ENCODE measurements around the gene ZC2HC1B. TPM values are rescaled to one million over a fixed set of nuclear protein-coding genes. Genes with fewer than 3 reads are reported as not detected.
A peak's percentile ranks its signal among the peaks of the same experiment; 100 is the strongest.

The ZC2HC1B gene
- total and polyA plus RNA-seq, 2 donors (not counting 1 experiment from before 2014, with no cell fraction given), result not detected

DNA sequence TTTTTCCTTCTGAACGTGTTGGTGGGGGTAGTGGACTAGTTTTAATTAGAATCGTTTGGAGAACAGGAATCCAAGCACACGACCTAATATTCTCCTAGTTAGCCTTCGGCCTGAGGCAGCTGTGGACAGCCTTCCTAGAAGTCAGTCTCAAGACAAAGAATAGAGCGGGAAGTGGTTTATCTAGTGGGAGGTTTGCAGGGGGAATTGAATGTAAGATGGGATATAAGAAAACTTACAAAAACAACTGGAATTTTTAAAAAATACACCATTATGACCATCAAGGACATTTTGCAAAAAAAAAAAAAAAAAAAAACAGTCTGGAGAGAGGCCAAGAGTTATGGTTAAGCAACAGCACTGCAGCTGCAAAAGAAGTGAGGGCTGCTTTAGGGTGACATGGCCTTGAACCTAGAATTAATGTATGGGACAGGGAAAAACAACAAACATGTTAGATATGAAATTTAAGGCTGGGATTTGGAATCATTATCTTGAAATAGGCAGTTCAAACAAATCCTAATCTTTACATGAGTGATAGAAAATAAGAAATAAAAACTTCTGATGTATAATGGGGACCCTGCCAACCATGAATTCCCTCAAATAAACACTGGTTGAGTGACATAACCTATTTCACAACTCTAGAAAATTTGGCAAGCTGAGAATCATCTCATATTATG, 103.6 kb downstream of the ZC2HC1B start:
- H3K27ac ChIP-seq (ENCODE audit: insufficient read depth, low read length), result no peak overlapping the region
- H2AFZ ChIP-seq (ENCODE audit: low read length), result no peak overlapping the region
- no peaks in the 10 kb centered on the region for H3K27me3 ChIP-seq (ENCODE audit: control insufficient read depth, insufficient read depth, low read length)
- H3K4me1 ChIP-seq (ENCODE audit: control insufficient read depth, extremely low read depth, insufficient read depth, low read length), result no peaks in the 10 kb centered on the region
- DNase-seq (ENCODE audit: low read depth in 2 of 2), result peak; percentile 11 to 95
- no peak overlapping the region for H3K9ac ChIP-seq (ENCODE audit: insufficient read depth, low read length)
- H3K9me3 ChIP-seq (ENCODE audit: control insufficient read depth, insufficient read depth, low read depth, low read length), result no peaks in the 10 kb centered on the region
- H3K4me3 ChIP-seq (replicated peaks in 1 of 4; ENCODE audit: control extremely low read depth in 1 of 4, insufficient read depth in 1 of 4, low read depth in 3 of 4, low read length in 4 of 4), result no peak overlapping the region
- no peaks in the 10 kb centered on the region for H4K20me1 ChIP-seq (ENCODE audit: control insufficient read depth, extremely low read depth, insufficient read depth, low read length)
- TF ChIP-seq, protein P1, sequence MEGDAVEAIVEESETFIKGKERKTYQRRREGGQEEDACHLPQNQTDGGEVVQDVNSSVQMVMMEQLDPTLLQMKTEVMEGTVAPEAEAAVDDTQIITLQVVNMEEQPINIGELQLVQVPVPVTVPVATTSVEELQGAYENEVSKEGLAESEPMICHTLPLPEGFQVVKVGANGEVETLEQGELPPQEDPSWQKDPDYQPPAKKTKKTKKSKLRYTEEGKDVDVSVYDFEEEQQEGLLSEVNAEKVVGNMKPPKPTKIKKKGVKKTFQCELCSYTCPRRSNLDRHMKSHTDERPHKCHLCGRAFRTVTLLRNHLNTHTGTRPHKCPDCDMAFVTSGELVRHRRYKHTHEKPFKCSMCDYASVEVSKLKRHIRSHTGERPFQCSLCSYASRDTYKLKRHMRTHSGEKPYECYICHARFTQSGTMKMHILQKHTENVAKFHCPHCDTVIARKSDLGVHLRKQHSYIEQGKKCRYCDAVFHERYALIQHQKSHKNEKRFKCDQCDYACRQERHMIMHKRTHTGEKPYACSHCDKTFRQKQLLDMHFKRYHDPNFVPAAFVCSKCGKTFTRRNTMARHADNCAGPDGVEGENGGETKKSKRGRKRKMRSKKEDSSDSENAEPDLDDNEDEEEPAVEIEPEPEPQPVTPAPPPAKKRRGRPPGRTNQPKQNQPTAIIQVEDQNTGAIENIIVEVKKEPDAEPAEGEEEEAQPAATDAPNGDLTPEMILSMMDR (conservative IDR thresholded peaks at IDR 0.05 in 1 of 2, IDR thresholded peaks at IDR 0.05 in 1 of 2; ENCODE audit: low read depth in 1 of 2, low read length in 2 of 2), result no peak
- TF ChIP-seq EZH2 (IDR thresholded peaks at IDR 0.05; ENCODE audit: low read length, missing control alignments), result no peak
- no peaks in the 10 kb centered on the region for H3K79me2 ChIP-seq (ENCODE audit: control insufficient read depth, insufficient read depth, low read length)
- H3K4me2 ChIP-seq (ENCODE audit: extremely low read depth, insufficient read depth, low read length), result no peak overlapping the region
- H3K36me3 ChIP-seq (ENCODE audit: control insufficient read depth, insufficient read depth, low read length), result no peaks in the 10 kb centered on the region

DNA sequence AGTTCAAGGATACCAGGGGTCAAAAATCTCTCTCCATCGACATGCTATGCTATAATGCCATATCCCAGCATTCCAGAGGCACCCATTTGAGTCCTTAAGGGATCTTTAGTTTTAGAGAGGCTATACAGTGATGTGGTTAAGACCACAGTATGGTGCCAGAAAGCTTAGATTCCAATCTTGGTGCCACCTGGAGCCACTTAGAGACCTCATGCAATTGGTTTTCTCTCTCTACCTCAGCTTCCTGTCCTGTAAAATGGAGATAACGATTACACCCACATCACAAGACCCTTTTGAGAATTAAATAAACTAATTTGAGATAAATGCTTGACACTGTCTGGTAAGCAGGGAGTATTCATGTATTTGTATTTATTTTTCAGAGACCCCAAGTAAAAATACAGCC, 104.8 kb downstream of the ZC2HC1B start:
- H3K4me1 ChIP-seq (ENCODE audit: control insufficient read depth, extremely low read depth, insufficient read depth, low read length), result no peaks in the 10 kb centered on the region
- H3K27me3 ChIP-seq (ENCODE audit: control insufficient read depth, insufficient read depth, low read length), result no peaks in the 10 kb centered on the region
- H3K27ac ChIP-seq (ENCODE audit: insufficient read depth, low read length), result no peak overlapping the region
- H4K20me1 ChIP-seq (ENCODE audit: control insufficient read depth, extremely low read depth, insufficient read depth, low read length), result no peaks in the 10 kb centered on the region
- no peak overlapping the region for H3K4me3 ChIP-seq (replicated peaks in 1 of 4; ENCODE audit: control extremely low read depth in 1 of 4, insufficient read depth in 1 of 4, low read depth in 3 of 4, low read length in 4 of 4)
- no peaks in the 10 kb centered on the region for H3K79me2 ChIP-seq (ENCODE audit: control insufficient read depth, insufficient read depth, low read length)
- no peaks in the 10 kb centered on the region for H3K9me3 ChIP-seq (ENCODE audit: control insufficient read depth, insufficient read depth, low read depth, low read length)
- no peak overlapping the region for H3K9ac ChIP-seq (ENCODE audit: insufficient read depth, low read length)
- TF ChIP-seq, protein P1 (conservative IDR thresholded peaks at IDR 0.05 in 1 of 2, IDR thresholded peaks at IDR 0.05 in 1 of 2; ENCODE audit: low read depth in 1 of 2, low read length in 2 of 2), result no peak
- no peak for TF ChIP-seq EZH2 (IDR thresholded peaks at IDR 0.05; ENCODE audit: low read length, missing control alignments)
- no peaks in the 10 kb centered on the region for H3K36me3 ChIP-seq (ENCODE audit: control insufficient read depth, insufficient read depth, low read length)
- H2AFZ ChIP-seq (ENCODE audit: low read length), result no peak overlapping the region
- DNase-seq (ENCODE audit: low read depth in 2 of 2), result no peak
- H3K4me2 ChIP-seq (ENCODE audit: extremely low read depth, insufficient read depth, low read length), result no peak overlapping the region

DNA sequence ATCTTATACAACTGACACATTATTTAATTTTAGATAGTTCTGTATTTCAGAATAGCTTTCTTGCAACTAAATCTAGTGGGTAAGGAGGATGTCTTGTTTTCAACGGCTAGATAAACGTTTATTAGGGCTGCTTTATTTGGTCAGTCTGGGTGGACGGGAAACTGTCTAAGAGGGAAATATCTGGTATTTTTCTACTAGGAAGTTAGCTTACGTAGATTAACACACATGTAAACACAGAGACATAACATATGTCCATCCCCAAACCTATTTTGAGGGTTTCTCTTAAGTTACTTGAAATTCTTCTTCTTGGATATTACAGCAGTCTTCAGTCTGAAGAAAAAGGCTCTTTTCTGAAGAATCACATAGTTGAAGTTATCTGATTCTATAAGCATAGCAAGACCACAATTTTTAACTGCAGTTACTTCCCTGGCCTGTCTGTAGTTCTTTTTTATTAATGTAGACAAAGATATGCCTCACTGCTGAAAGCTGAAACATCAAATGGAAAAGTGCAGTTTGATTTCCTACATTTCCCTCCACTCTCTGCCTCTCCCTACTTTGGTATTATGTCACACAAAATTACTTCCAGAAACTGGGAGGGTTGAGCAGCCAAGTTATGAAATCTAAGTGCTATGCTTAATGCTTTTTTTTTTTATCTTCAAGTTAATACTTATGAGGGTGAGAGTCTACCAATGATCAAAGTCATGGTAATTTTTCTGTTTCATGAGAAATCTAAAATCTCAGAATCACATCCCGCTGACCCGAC, 106.4 kb downstream of the ZC2HC1B start:
- no peaks in the 10 kb centered on the region for H4K20me1 ChIP-seq (ENCODE audit: control insufficient read depth, extremely low read depth, insufficient read depth, low read length)
- H3K4me3 ChIP-seq (replicated peaks in 1 of 4; ENCODE audit: control extremely low read depth in 1 of 4, insufficient read depth in 1 of 4, low read depth in 3 of 4, low read length in 4 of 4), result no peak overlapping the region
- H2AFZ ChIP-seq (ENCODE audit: low read length), result no peak overlapping the region
- no peak overlapping the region for H3K4me2 ChIP-seq (ENCODE audit: extremely low read depth, insufficient read depth, low read length)
- H3K27me3 ChIP-seq (ENCODE audit: control insufficient read depth, insufficient read depth, low read length), result no peaks in the 10 kb centered on the region
- H3K9ac ChIP-seq (ENCODE audit: insufficient read depth, low read length), result no peak overlapping the region
- H3K9me3 ChIP-seq (ENCODE audit: control insufficient read depth, insufficient read depth, low read depth, low read length), result no peaks in the 10 kb centered on the region
- TF ChIP-seq, protein P1 (conservative IDR thresholded peaks at IDR 0.05 in 1 of 2, IDR thresholded peaks at IDR 0.05 in 1 of 2; ENCODE audit: low read depth in 1 of 2, low read length in 2 of 2), result no peak
- TF ChIP-seq EZH2 (IDR thresholded peaks at IDR 0.05; ENCODE audit: low read length, missing control alignments), result no peak
- no peaks in the 10 kb centered on the region for H3K4me1 ChIP-seq (ENCODE audit: control insufficient read depth, extremely low read depth, insufficient read depth, low read length)
- H3K36me3 ChIP-seq (ENCODE audit: control insufficient read depth, insufficient read depth, low read length), result no peaks in the 10 kb centered on the region
- no peaks in the 10 kb centered on the region for H3K79me2 ChIP-seq (ENCODE audit: control insufficient read depth, insufficient read depth, low read length)
- no peak overlapping the region for H3K27ac ChIP-seq (ENCODE audit: insufficient read depth, low read length)
- DNase-seq (ENCODE audit: low read depth in 2 of 2), result peak in 1 of 2 donors; percentile 37
